Measurements from ENCODE around the gene CAPN13.
A peak's percentile ranks its signal among the peaks of the same experiment; 100 is the strongest.

The CAPN13 gene

DNA sequence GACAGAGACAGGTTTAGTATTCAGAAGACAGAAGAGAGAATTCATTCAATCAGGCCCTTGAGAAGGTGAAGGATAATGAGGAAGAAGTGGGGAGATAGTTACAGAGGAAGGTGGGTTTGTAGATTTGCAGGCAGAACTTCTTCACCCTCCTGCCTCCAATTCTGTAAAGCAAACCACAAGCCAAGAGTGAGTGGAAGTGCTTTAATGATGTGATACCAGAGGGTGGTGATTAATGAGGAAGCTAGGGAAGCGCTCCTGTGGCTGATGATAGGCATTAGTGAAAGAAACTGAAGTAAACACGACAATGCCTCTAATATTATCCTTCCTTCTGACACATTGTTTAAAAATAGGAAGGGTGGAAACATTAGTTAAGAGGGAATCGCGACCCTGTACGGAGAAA lies 78.2 kb downstream of the CAPN13 start:
- DNase-seq, result peak; percentile 11 to 26 (median 26)

DNA sequence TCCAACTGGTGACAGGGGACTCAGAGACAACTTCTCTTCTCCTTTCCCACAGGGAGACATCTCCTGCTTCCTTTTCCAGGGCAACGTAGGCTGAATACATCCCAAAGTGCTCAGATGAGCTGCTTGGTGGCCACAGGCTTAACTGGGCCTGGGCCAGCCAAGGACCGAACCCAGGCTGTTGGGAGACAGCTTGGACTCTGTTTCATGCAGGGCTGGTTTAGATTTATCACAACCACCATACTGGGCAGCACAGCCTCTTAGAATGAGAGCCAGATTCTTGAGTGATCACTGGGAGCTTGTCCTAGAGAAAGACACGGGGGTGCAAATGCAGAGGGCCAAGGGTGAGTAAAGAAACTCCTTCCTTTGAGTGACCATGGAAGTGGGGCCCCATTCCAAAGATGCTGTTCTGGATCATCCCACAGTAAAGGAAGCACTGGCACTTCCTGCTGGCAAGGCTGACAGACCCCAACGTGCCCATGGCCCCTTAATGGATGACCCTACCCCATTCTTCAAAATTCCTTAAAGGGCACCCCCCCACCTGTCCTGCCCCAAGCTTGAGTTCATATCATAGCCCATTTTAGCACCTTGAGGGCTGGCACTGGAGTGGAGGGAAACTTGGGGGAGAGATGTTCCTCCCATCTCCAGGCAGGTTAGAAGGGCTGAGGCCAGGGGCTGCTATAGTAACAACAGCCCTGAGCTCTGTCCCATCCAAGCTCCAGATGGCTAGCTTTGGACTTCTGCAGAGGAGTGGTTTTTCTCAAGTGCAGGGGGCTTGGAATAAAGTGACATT lies 84.1 kb downstream of the CAPN13 start:
- no peak for DNase-seq

DNA sequence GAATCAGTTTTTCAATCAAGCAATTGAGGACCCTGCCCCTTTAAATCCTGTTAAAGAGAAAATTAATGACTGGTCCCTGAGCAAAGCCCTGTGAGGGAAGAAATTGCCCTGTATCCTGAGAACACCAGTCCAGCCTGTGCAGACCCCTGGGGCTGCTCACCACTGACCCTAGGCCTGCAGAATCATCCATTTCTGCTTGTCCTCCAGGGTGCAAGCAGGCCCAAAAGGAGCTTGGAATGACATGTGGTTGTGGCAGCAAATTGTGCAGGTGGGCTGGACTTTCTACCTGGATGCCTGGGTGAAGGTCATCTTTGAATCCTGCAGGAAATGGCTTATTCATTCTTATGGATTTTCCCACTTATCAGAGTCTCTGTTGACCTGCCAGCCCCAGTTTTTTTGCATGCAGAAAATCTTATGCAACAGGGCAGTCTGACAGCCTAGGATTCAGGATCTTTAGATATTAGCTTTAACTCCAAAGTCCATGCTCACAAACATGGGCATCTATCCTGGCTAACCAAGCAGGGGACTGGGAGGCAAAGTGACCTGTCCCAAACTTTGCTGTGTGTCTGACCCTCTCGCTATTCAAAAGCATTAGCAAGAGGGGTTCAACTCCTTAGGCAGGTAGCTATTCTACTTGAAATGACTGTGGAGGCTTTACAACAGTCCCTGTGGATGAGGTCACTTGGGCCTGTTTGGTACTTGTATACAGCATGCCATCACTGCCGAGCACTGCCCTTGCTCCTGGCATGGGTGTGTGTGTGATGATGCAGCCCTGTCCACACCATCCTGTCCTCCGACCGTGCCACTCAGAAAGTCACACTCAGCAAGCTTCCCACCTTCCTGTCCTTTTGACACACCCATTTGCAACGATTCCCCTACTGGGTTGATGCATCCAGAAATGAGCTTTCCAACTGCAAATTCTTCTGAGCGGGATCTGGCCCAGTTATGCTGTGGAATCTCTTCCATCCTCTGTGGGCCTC lies 85.3 kb downstream of the CAPN13 start:
- DNase-seq, result no peak

DNA sequence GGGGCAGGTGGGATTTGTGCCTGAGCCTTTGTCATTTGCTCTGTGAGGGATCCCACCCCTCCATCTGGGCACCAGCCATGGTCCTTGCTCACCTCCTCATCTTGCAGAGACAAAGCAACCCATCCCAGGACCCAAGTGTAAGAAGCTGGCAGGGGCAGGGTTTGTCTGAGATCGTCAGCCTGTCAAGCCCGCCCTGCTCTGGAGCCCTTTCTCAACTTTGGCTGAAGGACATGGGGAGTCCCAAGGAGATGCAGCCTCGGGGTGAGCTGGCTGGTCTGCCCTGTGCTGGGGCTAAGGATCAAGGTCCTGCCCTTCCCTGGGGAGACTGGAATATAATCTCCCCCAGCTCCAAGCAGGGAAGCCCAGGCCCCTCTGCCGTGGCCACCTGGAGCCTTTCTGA lies 86.0 kb downstream of the CAPN13 start:
- DNase-seq, result no peak

DNA sequence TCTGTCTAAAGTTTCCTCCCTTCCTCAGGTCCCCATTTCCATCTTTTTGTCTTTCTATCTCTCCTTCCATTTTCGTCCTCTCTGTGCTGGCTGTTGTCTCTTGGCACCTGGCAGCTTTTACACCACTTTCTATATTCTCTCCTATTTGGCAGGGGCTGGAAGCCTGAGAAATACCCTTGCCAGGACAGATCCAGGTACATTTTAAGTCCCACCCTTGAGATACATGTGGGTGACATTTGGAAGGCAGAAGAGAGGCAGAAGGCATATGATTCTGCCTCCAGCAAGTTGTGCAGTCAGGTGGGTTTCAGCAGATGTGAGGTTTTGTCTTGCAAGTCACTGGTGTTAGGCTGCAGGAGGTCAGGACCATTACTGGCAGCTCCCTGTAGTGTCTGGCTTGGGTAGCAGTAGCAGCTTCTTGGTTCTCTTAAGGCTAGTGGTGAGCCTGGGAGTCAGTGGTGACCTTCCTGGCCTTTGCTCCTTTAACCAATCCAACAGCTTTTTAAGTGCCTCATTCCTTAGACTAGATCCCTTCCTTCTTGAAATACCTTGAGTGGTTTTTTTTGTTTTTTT lies 90.1 kb downstream of the CAPN13 start:
- no peak for DNase-seq

DNA sequence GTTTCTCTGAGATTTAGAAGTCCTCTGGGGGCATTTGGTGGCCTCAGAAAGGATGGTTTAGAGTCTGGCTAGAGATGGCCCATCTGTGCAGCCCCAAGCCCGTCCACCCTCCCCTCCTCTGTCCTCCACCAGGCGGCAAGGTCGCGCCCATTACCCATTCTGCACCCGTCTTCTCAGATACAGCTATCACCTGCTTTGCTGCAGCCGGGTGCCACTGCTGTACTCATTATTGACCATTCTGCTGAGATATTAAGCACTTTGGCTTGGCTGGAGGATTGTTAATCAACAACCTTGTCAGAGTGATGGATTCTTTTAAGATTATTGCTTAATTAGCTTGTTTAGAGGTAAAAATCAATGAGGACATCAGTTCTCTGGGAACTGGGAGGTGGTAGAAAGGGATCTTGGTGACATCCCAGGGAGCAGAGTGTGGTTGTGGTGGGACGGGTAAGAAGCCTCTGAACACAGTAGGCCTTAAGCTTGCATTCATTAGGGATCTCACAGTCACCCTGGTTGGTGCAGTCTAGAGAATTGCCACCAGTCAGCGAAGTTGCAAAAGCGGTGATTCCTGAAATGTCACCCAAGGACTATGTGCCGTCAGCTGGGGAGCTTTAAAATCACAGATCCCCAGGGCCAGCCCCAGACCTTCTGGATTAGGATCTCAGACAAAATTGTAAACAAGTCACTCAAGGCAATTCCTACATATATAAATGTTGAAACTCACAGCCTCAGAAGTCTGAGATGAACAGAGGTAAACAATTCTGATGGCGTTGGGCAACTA lies 90.9 kb downstream of the CAPN13 start:
- DNase-seq, result no peak

DNA sequence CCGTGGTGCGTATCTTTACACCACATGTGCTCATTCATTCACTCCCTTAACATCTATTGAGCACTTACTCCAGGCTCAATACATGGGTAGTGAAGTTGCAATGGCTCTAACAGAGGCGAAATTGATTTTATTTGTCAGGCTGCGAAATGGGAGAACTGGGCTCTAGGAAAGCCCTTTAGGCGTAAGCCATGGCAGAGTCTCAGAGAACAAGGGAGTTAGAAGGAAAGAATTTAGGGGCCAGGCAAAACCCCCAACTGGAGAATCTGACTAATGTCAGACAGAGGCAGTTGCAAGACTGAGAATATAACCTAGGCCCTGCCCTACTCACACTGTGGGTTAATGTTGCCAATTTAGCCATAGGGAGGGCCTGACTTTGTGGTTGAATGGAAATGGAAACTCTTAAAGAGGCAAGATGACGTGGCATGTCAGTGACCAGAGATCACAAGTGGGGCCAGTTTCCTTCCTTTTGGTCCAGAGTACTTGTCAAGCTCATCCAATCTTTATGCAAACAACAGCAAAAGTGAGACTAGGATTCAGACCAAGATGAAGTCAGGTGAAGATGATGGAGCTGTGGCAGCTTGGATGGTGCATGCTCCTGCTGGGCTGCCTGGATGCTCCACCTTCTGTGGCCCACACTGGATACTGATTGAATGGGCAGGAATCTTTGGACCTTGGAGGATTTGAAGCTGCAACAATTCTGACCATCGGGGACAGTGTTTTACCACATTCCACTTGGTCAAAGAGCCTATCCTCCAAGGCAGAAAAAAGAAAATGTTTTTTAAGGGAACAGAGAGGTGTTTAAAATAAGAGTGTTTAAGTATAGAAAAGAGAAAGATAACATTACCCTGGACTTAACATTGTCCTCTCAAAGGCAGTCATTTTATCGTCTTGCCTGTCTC lies 92.2 kb downstream of the CAPN13 start:
- DNase-seq, result peak; percentile 80 to 93 (median 86)

DNA sequence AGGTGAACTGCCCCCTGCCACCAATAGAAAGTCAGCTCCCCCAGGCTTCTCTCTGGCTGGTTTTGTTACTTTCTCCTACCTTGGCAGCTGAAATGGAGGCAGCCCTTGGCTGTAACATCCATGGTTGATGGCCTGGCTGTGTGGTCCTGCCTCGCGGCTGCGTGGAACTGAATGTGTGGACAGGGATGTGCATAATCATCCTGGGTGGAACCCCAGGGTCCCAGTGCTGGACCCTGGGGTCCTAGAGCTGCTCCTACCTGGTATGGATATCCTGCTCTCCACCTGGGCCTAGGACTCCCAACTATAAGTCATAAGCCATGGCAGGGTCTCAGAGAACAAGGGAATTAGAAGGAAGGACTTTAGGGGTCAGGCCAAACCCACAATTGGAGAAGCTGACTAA lies 93.5 kb downstream of the CAPN13 start:
- no peak for DNase-seq

DNA sequence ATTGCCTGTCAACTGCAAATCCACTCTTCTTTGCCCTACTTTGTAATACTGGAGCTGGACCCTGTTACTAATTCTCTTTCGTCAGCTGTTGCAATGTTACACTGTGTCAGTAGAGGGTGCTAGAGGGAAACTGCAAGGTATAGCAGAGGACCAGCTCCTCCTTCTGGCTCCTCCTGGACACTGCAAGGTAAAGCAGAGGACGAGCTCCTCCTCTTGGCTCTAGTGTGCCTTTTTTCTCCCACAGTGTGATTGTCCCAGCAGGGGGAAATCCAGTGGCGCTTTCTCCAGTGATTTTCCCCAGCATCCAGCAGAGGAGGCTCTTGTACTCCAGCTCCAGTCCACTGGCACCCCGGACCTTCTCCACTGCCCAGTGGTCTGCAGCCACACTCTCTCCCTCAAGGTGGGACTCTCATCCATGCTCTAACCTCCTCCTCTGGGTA lies 95.6 kb downstream of the CAPN13 start:
- peak; percentile 93 to 97 (median 96) for DNase-seq

DNA sequence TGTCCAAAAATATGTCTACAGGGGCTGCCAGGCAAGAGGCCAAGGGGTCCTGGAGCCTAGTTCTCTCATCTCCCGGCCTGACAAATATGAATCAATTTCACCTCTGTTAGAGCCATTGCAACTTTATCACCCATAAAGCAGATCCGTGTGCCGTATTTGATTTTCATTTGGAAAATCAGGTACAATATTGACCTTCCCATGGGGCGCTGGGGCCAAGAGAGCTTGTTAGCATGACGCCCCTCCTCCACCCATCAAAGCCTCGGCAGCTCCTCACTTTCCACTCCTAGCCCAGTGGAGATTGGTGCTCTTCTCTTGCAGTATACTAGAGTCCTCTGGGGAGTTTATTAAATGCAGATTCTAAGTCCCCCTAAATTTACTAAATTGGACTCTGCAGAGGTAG lies 96.8 kb downstream of the CAPN13 start:
- no peak for DNase-seq

DNA sequence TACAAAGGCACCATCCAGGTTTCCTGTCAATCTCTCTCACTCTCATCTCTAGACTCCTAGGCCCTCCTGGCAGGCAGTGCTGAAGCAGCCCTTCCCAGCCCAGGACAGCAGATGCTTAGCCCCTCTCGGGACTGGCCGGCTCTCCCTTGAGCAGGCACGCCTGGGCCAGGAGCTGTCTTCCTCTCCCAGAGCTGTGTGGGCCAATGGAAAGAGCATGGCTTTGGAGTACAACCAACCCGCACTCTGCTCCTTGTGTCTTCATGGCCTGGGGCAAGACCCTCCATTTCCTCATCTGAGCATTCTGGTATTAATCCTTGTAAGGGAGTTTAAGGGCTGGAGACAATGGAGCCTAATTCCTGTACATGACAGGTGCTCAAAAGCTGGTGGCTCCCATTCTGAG lies 97.2 kb downstream of the CAPN13 start:
- DNase-seq, result no peak

DNA sequence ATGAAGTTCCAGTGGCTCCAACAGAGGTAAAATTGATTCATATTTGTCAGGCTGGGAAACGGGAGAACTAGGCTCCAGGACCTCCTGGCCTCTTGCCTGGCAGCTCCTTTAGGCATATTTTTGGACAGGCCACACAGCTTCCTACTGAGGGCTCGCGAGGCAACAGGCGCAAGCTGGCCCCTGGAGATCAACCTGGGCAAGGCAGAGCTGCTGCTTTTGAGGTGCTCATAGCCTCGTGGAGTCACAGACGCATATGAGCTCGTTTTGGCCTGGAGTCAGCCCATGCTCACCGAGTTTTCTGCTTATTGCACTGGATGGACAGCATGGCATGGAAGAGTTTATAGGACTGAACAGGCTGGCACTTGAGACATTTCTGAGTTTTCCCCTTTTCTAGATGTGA lies 97.7 kb downstream of the CAPN13 start:
- no peak for DNase-seq

DNA sequence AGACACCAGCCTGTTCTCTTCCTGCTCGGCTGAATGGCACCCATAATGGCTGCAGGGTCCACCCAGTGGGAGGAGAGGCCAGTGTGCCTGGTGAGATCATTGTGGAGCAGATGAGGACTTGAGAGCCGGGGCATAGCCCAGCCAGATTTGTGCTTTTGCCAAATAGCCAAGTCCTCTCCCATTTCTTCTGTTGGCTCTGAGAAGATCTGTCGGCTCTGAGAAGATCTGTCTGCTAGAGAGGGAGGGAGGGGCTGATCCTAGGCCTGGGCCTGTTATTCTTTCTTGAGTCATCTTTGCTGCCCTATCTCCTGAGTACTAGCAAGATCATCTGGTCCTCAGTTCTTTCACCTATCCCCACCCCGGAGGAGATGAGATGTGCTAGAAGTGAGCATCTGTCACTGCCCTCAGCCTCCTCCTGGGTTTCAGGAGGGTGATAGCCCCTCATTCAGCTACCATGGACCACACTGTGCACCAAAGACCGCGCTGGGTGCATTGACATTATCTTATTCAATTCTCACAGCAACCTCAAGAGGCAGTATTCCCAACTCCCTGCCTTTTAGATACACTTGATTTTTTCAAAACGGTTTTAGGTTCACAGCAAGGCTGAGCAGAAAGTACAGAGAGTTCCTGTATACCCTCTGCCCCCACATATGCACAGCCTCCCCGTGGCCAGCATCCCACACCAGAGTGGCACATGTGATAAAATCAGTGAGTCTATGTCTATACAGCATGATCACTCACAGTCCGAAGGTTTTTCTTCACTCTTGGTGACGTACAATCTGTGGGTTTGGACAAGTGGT lies 98.6 kb downstream of the CAPN13 start:
- DNase-seq, result peak in 1 of 3 donors; percentile 20

DNA sequence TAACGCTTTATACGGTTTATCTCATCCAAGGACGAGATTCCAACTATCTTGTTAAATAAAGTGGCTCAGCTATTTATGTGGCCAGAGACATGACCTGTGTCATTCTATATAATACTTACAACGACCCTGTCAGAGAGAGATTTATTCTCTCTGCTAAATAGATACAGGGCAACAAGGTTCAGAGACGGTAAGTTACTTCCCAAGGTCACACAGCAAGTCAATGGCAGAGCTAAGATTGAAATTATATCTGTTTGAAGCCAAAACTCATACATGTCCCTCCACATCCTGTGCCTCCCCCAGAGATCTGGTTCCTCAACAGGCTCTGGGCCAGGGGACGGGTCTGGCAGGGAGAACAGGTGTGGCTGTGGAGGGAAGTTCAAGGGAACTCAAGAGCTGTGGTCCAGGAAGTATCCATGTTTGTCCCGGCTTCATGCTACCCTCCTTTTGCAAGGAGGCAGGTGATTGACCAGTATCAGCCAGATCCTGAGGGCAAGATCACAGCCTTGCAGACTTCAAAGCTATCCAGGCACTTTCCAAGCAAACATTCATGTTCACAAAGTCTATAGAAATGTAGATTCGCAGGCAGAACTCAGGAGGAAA lies 99.8 kb downstream of the CAPN13 start:
- no peak for DNase-seq

DNA sequence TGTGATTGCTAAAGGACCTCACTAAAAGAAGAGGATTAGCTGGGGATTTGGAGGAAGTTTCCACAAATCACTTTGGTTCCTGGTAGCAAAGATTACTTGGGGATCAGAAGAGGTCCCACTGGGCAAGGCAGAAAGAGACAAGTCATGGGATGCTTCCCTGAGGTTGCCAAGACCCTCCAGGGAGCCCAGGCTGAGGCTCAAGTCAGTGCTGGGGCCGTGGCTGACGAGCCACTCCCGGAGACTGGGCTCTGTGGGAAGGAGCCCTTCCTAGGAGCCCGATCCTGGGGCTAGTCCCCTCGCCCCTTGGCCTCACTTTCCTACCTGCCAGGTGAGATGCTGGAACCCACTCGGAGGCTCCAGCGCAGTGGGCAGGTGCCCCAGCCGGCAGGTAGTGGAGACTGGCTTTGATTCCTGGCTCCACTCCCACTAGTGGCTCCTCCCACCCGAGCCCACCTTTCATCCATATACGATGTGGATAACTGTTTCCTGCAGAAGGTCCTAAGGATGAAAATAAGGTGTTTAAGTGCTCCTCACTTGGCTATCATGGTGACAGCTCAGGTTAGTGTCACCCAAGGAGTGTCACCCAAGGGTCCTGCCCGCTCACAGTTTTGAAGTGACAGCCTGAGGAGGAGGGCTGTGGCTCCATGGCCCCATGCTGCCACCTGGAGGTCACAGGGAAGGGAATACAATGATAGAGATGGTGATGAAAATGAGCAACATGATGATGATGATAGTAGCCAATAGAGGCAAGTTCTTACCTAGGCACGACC lies 100.5 kb downstream of the CAPN13 start:
- DNase-seq, result peak; percentile 68 to 87 (median 82)

DNA sequence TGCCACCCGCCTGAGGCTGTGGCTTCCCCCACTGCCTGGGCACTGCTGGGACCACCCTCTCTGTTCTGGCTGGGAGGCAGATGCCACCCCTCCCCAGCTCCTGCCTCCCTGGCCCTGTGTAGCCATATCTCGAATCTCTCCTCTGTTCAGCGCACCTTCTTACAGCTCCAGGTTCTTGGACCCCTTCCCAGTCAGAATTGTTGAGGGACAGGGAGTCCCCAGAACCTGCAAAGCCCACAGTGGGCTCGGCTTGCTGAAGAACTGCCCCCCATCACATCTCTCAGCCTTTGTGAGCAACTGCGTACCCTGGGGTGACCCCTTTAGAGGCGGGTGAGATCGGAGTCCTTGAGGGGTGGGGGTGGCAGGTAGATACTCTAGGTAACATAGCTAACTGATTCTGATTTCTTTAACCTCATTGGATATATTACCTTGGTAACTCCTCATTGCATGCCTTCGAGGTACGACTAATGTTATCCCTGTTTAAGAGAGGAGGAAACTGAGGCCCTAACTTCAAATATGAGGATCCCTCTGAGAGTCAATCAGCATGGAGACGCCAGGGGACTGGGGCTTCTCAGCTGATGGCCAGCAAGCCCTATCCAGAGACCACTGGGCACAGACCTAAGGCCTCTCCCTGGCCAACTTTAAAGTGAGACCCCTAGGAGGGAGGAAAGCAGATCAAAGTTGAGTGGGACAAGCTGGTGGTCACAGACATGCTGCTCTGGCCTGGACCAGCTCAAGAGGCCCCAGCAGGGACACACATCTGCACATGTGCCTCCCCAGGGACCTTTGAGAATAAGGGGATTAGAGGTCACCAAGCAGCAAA lies 101.3 kb downstream of the CAPN13 start:
- no peak for DNase-seq

DNA sequence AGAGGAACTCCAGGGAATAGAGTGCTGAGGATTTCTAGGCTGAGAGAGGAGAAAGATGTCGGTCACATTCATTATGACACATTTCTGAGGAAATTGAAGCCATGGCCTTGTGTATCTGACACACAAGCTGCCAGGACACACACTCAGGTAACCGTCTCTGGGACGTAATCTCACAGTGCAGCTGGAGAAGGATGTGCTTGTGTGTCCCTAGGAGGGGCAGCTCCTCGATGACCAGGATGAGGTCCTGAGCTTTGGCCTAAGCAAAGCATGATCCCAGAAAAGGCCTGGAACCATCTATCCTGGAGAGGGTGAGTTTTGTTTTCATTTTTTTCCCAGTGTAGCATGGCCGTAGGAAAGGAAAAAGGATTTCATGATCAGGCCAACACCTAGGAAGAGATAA lies 102.2 kb downstream of the CAPN13 start:
- no peak for DNase-seq

DNA sequence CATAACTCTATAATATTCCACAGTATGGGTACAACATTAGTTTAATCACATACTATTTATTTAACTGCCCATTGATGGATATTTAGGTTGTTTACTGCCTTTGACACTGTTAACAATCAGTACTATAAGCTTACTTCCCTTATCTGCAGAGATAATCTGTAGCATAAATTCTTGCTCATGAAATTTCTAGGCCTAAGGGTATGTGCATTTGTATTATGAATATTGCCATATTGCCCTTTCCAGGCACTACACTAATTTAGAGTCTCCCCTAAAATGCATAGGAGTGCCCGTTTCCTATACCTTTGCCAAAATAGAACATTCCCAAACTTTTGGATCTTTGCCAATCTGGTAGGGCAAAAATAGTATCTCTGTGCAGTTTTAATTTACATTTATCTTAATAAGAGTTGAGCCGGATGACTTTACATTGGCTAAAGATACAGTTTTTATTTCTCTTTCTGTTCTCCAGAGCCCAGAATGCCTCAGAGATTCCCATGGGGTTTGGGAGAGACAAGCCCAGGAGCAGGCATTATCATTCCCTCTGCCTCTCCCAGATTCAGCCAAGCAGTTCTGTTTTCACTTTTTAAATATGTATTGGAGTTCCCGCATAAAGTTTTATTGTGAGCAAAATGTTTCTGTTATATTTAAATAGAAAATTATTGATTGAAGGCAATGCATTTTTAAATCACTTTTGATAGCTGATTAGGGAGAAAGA lies 102.8 kb downstream of the CAPN13 start:
- no peak for DNase-seq
